BE2C (cell line): ENCODE data around the gene FGF13.

ENCODE experiments used
- DNase-seq: peaks from one replicate; pipeline ENCODE4 v3.0.0-alpha.2; 2020
- H3K27me3 ChIP-seq: fragments of 250-450 bp; sonication (Bioruptor Pico); 2 replicates; pipeline ENCODE4 v1.5.1; 2020; ENCODE audit warnings: mild to moderate bottlenecking
- H3K36me3 ChIP-seq: fragments of 250-450 bp; sonication (Bioruptor Pico); 2 replicates; pipeline ENCODE4 v1.5.1; 2020; ENCODE audit warnings: mild to moderate bottlenecking
- H3K4me1 ChIP-seq: fragments of 250-450 bp; sonication (Bioruptor Pico); 2 replicates; pipeline ENCODE4 v1.5.1; 2020
- H3K4me3 ChIP-seq: 2 replicates; pipeline ENCODE4 v1.5.1; 2011; ENCODE audit warnings: low read depth, low read length
- H3K9me3 ChIP-seq: fragments of 250-450 bp; sonication (Bioruptor Pico); 2 replicates; pipeline ENCODE4 v1.5.1; 2020
- CTCF ChIP-seq: IDR thresholded peaks from 2 replicates; pipeline ENCODE4 v1.5.1; 2012; ENCODE audit warnings: mild to moderate bottlenecking, low read depth, low read length

Gene FGF13

GRCh38 chrX:138745196-138745595 lies 33.7 kb upstream of the FGF13 start:
- Histone ChIP-seq H3K4me1 (no peaks in the 10 kb centered on the region), H3K27me3 (no peaks in the 10 kb centered on the region), H3K9me3 (no peaks in the 10 kb centered on the region), H3K4me3 (no peak overlapping the region), H3K36me3 (no peaks in the 10 kb centered on the region)
- TF ChIP-seq CTCF: peak; percentile 52
- peak; percentile 11 for DNase-seq

GRCh38 chrX:138742217-138742616 lies 30.7 kb upstream of the FGF13 start:
- H3K9me3 ChIP-seq: no peaks in the 10 kb centered on the region
- H3K36me3 ChIP-seq: no peaks in the 10 kb centered on the region
- no peak overlapping the region for H3K4me3 ChIP-seq
- H3K4me1 ChIP-seq: no peaks in the 10 kb centered on the region
- DNase-seq: no peak
- H3K27me3 ChIP-seq: no peaks in the 10 kb centered on the region
- no peak for TF ChIP-seq CTCF

DNA sequence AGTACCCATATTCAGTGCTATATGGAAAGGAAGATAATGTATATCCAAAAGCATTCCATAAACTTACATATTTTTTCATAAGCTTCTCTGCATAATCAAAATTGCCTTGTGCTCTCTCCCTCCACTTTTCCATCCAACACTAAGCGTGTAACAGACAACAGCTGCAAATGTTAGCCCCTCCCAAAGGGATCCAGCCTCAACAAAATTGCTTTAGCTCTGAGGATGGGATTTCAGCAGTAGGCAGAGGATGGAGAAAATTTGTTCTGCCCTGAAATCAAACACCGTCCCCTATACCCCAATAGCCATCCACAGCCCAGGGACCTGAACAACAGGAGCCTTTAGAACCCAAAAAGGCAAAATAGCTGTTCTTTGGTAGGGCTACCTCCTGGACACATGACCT lies 28.8 kb upstream of the FGF13 start:
- no peaks in the 10 kb centered on the region for H3K4me1 ChIP-seq
- TF ChIP-seq CTCF: no peak
- H3K36me3 ChIP-seq: no peaks in the 10 kb centered on the region
- H3K27me3 ChIP-seq: no peaks in the 10 kb centered on the region
- DNase-seq: no peak
- H3K9me3 ChIP-seq: no peaks in the 10 kb centered on the region
- no peak overlapping the region for H3K4me3 ChIP-seq

GRCh38 chrX:138723301-138723700 lies 11.8 kb upstream of the FGF13 start:
- no peaks in the 10 kb centered on the region for H3K9me3 ChIP-seq
- TF ChIP-seq CTCF: no peak
- H3K4me3 ChIP-seq: no peak overlapping the region
- no peaks in the 10 kb centered on the region for H3K36me3 ChIP-seq
- H3K27me3 ChIP-seq: no peaks in the 10 kb centered on the region
- H3K4me1 ChIP-seq: no peaks in the 10 kb centered on the region
- no peak for DNase-seq

DNA sequence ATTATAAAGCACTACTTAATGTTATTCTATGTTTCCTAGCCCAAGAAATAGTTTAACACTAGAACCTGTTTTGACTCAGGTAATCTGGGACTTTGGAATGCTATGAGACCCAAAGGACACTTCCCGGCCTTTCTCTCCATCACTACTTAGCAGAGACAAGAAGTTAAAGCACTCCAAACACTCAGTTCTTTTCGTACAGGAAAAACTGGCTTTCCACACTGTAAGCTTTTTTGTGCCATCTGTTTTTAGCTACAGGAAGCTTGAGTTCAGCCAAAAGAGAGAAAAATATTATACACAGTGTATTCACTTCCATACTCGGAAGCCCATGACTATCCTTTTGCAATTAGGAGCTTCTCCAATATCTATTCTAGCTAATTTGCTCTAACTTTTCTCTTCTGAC lies 7.9 kb upstream of the FGF13 start:
- Histone ChIP-seq H3K4me3 (no peak overlapping the region), H3K4me1 (no peaks in the 10 kb centered on the region), H3K27me3 (no peaks in the 10 kb centered on the region), H3K9me3 (no peaks in the 10 kb centered on the region), H3K36me3 (no peaks in the 10 kb centered on the region)
- no peak for DNase-seq
- TF ChIP-seq CTCF: no peak

- no peak for DNase-seq
- Histone ChIP-seq H3K4me3 (no peak overlapping the region), H3K4me1 (no peaks in the 10 kb centered on the region), H3K27me3 (no peaks in the 10 kb centered on the region), H3K36me3 (no peaks in the 10 kb centered on the region), H3K9me3 (no peaks in the 10 kb centered on the region)
- no peak for TF ChIP-seq CTCF
Observed at GRCh38 chrX:138718941-138719340, 7.4 kb upstream of the FGF13 start.
